GM06990 (cell line): ENCODE data around the gene SPATA18.

Experiments
- DNase-seq: peaks from one replicate; pipeline ENCODE4 v3.0.0-alpha.2; 2011; ENCODE audit not compliant: insufficient read length; ENCODE audit errors: extremely low read depth
- H3K27me3 ChIP-seq: replicated peaks from 2 replicates; pipeline ENCODE4 v1.6.0; 2011; ENCODE audit warnings: low read length; ENCODE audit not compliant: control insufficient read depth, insufficient read depth
- H3K36me3 ChIP-seq: 2 replicates; pipeline ENCODE4 v1.5.1; 2011; ENCODE audit warnings: low read length; ENCODE audit not compliant: control insufficient read depth, insufficient read depth
- H3K4me3 ChIP-seq: replicated peaks from 2 replicates; pipeline ENCODE4 v1.5.1; 2011; ENCODE audit warnings: low read depth, mild to moderate bottlenecking, control low read depth, low read length
- TF ChIP-seq, protein P1 (sequence below): IDR thresholded peaks from 2 replicates; pipeline ENCODE4 v1.5.1; 2011; ENCODE audit warnings: low read length, control low read depth, mild to moderate bottlenecking, inconsistent platforms; ENCODE audit not compliant: insufficient read depth, poor library complexity, severe bottlenecking

SPATA18 gene

DNA sequence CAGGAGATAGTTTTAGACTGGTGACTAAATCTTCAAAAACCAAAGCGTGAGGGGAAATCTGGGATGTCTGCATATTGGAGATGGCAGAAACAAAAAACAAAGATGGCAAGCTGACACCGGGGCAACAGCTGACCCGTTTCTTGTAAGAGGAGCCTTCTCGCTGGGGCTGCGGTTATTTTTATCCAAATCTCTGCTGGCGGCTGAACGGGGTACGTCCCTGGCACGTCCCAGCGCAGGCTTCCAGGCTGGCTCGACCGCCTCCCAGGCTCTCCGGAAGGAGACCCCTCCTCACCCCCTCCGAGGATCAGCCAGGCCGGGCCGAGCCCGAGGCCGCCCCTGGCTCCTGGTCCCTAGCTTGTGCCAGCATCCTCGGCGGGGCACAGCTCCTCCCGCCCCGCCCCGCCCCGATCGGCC, 13.4 kb upstream of the SPATA18 start:
- no peaks in the 10 kb centered on the region for H3K36me3 ChIP-seq
- TF ChIP-seq, protein P1, sequence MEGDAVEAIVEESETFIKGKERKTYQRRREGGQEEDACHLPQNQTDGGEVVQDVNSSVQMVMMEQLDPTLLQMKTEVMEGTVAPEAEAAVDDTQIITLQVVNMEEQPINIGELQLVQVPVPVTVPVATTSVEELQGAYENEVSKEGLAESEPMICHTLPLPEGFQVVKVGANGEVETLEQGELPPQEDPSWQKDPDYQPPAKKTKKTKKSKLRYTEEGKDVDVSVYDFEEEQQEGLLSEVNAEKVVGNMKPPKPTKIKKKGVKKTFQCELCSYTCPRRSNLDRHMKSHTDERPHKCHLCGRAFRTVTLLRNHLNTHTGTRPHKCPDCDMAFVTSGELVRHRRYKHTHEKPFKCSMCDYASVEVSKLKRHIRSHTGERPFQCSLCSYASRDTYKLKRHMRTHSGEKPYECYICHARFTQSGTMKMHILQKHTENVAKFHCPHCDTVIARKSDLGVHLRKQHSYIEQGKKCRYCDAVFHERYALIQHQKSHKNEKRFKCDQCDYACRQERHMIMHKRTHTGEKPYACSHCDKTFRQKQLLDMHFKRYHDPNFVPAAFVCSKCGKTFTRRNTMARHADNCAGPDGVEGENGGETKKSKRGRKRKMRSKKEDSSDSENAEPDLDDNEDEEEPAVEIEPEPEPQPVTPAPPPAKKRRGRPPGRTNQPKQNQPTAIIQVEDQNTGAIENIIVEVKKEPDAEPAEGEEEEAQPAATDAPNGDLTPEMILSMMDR, result no peak
- H3K27me3 ChIP-seq, result no peaks in the 10 kb centered on the region; the same call in 1 of the 2 replicates
- peak overlapping the region; percentile 83 for H3K4me3 ChIP-seq
- DNase-seq, result peak; percentile 62

DNA sequence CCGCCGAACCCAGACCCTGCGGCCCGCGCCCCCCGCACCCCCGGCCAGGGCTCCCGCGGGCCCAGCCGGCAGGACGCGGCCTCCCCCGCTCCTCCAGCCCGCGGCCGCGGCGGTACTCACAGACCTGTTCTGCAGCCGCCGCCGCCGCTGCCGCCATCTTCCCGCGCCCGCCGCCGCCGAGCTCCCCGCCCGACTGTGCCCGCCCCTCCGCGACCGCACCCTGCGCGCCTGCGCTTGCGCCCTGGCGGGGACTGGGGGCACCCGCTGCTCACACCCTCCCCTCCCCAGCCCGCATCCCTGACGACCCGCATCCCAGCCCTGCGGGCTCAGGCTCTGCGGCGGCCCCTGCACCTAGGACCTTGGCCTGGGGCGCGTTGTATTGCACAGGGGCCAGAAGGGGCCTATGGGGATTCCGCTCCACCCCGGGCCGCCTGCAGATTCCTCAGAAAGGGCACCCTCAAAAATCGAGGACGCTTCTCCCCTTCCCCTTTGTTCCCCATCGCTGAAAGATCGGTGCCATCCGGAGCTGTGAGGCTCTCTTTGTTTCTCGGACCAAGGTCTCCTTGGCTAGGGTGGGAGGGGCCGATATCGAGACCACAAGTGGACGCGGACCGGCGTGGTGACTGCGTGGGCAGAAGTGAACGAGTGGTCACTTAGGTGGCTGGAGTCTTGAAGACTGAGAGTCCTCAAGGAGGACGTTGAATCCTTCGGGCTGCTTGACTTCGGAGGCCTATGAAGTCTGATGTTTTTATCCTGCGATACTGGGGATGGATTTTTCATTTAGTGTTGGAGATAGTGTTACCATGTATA, 12.8 kb upstream of the SPATA18 start, which contains the start of gene SGCB:
TSS of gene SGCB (minus strand) at position 197 of the 810 bp plus-strand sequence. CDS start at position 157, 40 bp downstream.
- TF ChIP-seq, protein P1, result no peak
- Histone ChIP-seq H3K4me3 (peak within 1 kb of the TSS; percentile 83), H3K36me3 (no peaks in the 10 kb centered on the region), H3K27me3 (no peaks in the 10 kb centered on the region; the same call in 1 of the 2 replicates)
- peak; percentile 78 for DNase-seq

DNA sequence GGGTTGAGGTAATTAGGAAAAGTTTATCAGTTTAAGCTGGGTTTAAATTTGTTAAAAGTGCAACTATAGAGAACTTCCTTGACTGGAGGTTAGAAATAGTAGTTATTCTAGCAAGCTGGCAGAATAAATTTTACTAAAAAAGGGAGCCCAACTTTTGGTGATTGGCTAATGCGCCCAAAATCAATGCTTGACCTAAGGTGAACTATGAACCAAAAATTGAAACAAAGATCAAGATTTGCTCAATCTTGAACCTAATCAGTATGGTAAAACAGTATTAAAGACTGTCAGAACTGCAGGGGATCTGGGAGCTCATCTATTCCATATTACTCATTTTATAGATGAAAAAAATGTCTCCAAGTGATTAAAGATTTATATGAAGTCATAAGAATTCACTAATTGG, 6.1 kb upstream of the SPATA18 start:
- no peaks in the 10 kb centered on the region for H3K36me3 ChIP-seq
- DNase-seq, result no peak
- H3K4me3 ChIP-seq, result no peak overlapping the region
- no peaks in the 10 kb centered on the region; the same call in 1 of the 2 replicates for H3K27me3 ChIP-seq
- TF ChIP-seq, protein P1, result no peak

DNA sequence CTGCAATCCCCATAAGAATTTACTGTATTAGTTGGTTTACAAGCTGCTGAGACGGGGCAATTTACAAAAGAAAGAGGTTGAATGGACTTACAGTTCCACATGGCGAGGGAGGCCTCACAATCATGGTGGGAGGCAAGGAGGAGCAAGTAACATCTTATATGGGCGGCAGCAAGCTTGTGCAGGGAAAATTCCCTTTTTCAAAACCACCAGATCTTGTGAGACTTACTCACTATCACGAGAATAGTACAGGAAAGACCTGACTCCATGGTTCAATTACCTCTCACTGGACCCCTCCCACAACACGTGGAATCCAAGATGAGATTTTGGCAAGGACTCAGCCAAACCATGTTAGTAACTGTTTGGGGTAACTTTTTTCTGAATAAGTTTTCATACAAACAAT, 1.8 kb upstream of the SPATA18 start:
- no peak for DNase-seq
- Histone ChIP-seq H3K4me3 (no peak overlapping the region), H3K27me3 (no peaks in the 10 kb centered on the region), H3K36me3 (no peaks in the 10 kb centered on the region)
- TF ChIP-seq, protein P1, result no peak

DNA sequence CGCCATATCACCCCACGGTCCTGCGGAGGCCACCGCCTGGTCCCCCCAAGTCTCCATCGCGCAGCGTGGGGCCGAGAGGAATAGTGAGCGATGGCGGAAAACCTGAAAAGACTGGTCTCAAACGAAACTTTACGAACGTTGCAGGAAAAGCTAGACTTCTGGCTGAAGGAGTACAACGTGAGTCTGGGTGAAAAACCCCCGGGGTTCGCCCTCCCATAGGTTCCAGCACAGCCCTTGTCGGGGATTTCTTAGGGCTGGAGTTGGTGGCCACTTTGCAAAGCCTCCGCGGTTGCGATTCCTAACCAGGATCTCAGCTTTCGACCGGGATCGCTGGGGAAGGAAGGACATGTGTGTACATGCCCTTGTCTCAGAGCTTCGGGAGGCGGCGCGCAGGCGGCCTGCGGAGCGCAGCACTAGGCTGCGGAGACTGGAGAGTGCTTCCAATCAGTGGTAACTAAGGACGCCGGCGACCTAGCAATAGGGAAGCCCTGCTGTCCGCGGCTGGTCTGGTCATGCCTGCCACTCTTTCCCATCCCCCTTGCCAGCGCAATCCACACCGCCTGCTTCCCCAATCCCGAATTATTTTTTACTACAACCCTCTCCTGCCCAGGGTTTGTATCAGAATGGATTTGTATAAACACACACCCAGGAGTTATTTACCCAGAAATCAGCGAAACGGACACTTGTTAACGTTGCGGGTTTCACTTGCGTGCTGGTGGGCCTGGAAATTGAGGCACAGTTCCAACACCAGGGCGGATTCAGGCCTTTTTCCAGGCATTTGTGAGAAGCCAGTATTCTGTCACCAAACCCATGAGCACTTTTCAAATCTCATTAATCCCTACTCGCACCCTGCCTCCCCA, 741 bp downstream of the SPATA18 start:
- peak overlapping the region; percentile 77 for H3K4me3 ChIP-seq

More for the DNA sequence above, 741 bp downstream of the SPATA18 start:
- peak; percentile 63 for DNase-seq
- no peaks in the 10 kb centered on the region for H3K36me3 ChIP-seq
- TF ChIP-seq, protein P1, result no peak
- no peaks in the 10 kb centered on the region for H3K27me3 ChIP-seq
